Measurements from ENCODE around the gene SEL1L2. TPM values are rescaled to one million over a fixed set of nuclear protein-coding genes. Genes with fewer than 3 reads are reported as not detected.

SEL1L2 gene
- total RNA-seq, 3 donors from 2014 or later: not detected

GRCh38 chr20:13844296-13844695, 146.1 kb downstream of the SEL1L2 start:
- no peak for TF ChIP-seq CTCF (IDR thresholded peaks at IDR 0.05)
- Histone ChIP-seq H3K9me3 (no peaks in the 10 kb centered on the region), H3K4me3 (no peak overlapping the region), H3K36me3 (ENCODE audit: low read depth) (no peaks in the 10 kb centered on the region), H3K4me1 (ENCODE audit: low read depth) (no peaks in the 10 kb centered on the region)
- no peak for ATAC-seq
- no peak for DNase-seq
- intact Hi-C loops (cut with DNase I, micrococcal nuclease): no loop called here

- H3K36me3 ChIP-seq (ENCODE audit: low read depth): no peaks in the 10 kb centered on the region
- no peaks in the 10 kb centered on the region for H3K9me3 ChIP-seq
- no peaks in the 10 kb centered on the region for H3K4me1 ChIP-seq (ENCODE audit: low read depth)
- intact Hi-C loops (cut with DNase I, micrococcal nuclease): no loop called here
- no peak overlapping the region for H3K4me3 ChIP-seq
- no peak for TF ChIP-seq CTCF (IDR thresholded peaks at IDR 0.05)
- ATAC-seq (no peak), DNase-seq (no peak)
Measured at GRCh38 chr20:13841206-13841605, 149.2 kb downstream of the SEL1L2 start.

DNA sequence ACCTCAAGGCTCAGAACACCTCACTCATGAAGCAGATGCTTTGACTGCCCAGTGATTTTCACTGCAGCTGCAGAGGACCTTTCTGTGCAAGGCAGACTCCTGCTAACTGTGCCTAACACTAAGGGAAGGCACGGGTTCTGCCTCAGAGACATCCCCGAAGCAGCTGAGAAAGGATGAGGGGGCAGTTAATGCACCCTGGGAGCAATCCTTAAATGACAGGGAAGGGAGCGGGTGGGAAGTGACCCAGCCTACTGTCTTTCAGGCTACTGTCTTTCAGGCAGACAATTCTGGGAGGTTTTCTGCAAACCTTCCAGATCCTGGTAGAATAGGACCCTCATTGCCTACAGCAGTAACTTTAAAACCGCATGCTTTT, 150.3 kb downstream of the SEL1L2 start:
- Histone ChIP-seq H3K9me3 (no peaks in the 10 kb centered on the region), H3K36me3 (ENCODE audit: low read depth) (no peaks in the 10 kb centered on the region), H3K4me3 (no peak overlapping the region), H3K4me1 (ENCODE audit: low read depth) (no peaks in the 10 kb centered on the region)
- ATAC-seq (no peak), DNase-seq (no peak)
- intact Hi-C loops (cut with DNase I, micrococcal nuclease): no loop called here
- TF ChIP-seq CTCF (IDR thresholded peaks at IDR 0.05): no peak

DNA sequence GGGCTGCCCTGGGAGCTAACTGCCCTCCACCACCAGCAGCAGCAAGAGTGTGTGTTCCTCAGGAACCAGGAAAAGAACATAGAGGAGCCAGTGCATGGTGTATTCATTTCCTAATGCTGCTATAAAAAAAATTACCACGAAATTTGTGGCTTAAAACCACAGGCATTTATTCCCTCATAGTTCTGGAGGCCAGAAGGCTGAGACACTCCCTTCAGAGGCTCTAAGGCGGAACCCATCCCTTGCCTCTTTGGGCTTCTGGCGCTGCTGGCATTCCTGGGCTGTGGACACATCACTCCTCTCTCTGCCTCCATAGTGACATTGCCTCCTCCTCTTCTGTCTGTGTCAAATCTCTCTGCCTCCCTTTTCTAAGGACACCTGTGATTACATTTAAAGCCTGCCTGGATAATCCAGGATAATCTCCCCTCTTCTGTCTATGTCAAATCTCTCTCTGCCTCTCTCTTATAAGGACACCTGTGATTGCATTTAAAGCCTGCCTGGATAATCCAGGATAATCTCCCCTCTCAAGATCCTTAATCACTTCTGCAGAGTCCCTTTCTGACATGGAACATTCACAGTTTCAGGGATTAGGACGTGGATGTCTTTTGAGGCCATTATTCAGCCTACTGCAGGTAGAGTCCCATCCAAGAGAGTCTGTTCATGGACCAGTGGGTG, 150.9 kb downstream of the SEL1L2 start:
- Histone ChIP-seq H3K4me1 (ENCODE audit: low read depth) (no peaks in the 10 kb centered on the region), H3K36me3 (ENCODE audit: low read depth) (no peaks in the 10 kb centered on the region), H3K9me3 (no peaks in the 10 kb centered on the region), H3K4me3 (no peak overlapping the region)
- no peak for TF ChIP-seq CTCF (IDR thresholded peaks at IDR 0.05)
- no peak for DNase-seq
- peak; percentile 21 for ATAC-seq
- intact Hi-C loops (cut with DNase I, micrococcal nuclease): no loop called here

DNA sequence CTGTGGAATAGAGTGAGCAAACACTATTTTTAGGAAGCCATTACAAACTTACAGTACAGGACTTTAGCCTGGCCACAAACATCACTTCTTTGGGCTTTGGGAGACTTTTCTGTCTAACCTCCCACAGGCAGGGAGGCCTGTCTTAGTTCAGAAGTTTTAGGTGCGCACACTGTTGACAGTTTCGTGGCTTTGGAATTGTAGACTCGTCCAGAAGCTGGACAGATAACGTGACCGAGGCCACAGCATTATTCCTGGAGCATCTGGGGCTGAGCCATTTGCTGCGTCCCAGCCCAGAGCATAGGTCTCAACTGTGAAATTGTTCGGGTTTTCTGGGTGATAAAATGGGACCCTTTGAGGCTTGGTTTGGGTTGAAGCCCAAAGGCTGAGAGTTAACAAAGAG, 151.8 kb downstream of the SEL1L2 start:
- Histone ChIP-seq H3K9me3 (no peaks in the 10 kb centered on the region), H3K4me1 (ENCODE audit: low read depth) (no peaks in the 10 kb centered on the region), H3K36me3 (ENCODE audit: low read depth) (no peaks in the 10 kb centered on the region), H3K4me3 (no peak overlapping the region)
- intact Hi-C loops (cut with DNase I, micrococcal nuclease): no loop called here
- ATAC-seq: no peak
- TF ChIP-seq CTCF (IDR thresholded peaks at IDR 0.05): no peak
- DNase-seq: no peak

DNA sequence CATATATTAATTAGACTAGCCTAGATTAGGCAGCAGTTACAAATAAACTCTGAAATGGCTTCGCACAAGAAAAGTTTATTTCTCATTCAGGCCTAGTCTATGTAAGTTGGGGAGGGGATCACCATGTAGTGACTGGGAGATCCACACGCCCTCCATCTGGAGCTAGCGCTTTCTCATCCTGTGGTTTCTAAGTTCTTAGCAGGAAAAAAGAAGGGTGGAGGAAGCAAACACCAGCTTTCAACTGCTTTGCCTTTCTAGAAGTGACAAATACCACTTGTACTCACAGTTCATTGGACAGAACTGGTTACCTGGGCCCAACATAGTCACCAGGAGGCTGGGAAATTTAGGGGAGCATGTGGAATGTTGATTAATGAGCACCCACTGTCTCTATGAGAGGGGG, 158.9 kb downstream of the SEL1L2 start:
- Histone ChIP-seq H3K9me3 (no peaks in the 10 kb centered on the region), H3K4me3 (no peak overlapping the region), H3K4me1 (ENCODE audit: low read depth) (no peaks in the 10 kb centered on the region), H3K36me3 (ENCODE audit: low read depth) (no peaks in the 10 kb centered on the region)
- DNase-seq (no peak), ATAC-seq (no peak)
- intact Hi-C loops (cut with DNase I, micrococcal nuclease): no loop called here
- no peak for TF ChIP-seq CTCF (IDR thresholded peaks at IDR 0.05)

Data from mucosa of descending colon (tissue), 3 donors.